Hematopoietic multipotent progenitor cell treated with erythropoietin and hydrocortisone succinate and interleukin-3 and kit ligand, for 6 days (in vitro differentiated cells): ENCODE measurements around the gene EPHB1.

ENCODE experiments used
- DNase-seq: peaks from one replicate; pipeline ENCODE4 v3.0.0-alpha.2; 2015

Gene EPHB1

GRCh38 chr3:134794950-134795745 is at the start of gene EPHB1:
Gene EPHB1, plus strand, starts transcription at chr3:134795260.
- peak; percentile 89 for DNase-seq

DNA sequence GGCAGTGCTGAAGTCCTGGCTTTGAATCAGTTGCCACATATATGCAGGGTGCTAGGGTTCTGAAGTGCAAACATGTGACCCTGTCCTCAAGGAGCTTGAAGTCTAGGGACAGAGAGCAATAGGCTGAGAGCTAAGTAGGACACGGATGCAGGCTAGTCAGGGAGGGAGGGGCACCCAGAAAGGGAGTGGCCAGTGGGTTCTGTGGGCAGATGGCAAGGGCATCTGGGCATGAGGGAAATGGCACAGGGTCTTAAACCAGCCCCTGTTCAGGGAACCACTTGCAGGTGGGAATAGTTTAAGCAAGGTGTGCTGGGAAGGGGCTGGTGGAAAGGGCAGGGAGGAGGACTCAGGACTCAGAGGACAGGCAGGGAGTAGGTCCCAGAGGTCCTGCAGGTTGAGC is 46.4 kb upstream of the EPHB1 start:
- DNase-seq, result no peak

- DNase-seq, result no peak
Observed at GRCh38 chr3:134749174-134749573, 45.9 kb upstream of the EPHB1 start.

DNA sequence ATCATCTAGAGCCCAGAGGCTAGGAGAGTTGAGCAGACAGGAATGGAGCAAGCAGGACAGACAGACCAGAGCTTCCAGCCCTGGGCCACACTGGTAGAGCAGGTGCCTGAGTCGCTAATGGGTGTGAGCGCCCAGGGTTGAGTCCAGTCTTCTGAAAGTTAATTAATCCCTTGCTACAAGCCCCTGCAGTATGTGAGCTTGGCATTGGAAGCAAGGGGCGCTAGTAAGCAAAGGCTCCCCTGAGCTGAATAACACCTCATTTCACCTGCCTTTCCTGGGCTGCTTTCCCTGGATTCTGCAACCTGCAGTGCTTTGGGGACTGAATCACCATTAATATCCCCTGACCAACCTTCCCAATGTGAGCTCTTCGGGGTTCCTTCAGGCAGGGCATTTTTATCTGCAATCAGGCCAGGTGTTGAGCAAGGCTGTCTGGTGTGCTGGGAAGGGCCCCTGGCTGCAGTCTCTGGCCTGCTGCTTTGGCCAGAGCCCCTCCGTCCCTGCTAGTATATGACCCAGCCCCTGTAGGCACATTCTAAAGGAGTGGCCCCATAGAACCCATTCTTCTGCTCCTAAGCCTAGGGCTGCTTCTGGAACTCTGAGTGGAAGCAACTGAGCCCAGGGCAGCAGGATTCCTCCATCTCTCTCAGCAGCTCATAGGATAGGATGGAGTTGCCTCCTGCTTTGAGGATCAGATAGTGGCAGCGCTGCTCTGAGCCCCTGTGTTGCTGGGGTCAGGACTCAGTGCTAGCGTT is 45.1 kb upstream of the EPHB1 start:
- DNase-seq, result no peak

DNA sequence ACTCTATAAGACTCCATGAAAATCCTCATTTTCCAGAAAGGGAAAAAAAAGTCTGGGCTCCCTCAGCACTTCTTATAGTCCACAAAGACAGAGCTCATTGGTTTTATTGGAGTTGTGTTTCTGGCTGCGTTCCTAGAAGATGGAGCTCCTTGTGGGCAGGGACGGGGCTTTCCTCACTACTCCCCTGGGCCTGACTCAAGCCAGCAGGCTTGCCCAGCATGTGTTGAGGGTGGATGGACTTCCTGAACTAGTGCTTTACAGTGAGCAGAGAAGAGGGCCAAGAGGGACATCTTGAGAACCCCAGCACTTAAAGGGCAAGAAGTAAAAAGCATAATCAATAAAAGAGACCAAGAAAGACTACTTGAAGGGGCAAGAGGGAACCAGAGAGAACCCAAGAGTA is 43.2 kb upstream of the EPHB1 start:
- no peak for DNase-seq

GRCh38 chr3:134752761-134753461 is 42.1 kb upstream of the EPHB1 start:
- DNase-seq, result no peak

DNA sequence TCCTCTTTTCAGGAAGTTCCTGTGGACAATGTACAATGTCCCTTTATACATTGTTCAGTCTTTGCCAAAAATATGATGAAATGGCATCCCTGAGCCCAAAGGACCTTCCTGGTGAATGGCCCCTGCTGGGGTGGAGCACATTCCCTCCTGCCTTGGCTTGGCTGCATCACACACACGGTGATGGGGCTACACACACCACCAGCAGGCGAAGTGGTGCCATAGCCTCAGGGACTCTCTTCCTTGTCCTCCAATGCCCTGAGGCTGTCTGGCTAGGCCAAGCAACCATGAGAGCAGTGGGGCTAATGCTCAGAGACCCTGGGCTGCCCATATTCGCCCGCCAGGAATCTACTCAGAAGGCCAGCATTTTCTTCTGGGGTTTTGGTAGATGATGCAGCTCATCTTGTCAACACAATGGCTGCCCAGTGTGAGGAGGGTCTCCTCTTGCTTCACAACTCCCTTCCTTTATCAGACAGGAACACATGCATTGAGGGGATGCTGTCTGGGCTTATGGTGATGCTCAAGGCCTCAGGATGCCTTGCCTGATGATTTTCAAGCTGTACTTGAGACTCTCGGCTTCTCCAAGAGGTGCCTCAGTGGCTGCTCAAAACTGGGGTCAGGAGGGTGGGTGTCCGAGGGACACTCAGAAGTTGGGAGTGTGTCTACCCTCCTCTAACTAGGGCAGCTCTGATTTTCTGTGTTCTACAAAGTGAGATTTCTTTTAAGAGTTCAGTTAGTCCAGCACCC is 40.9 kb upstream of the EPHB1 start:
- DNase-seq, result no peak

- peak; percentile 64 for DNase-seq
Observed at GRCh38 chr3:134754768-134755559, 40.1 kb upstream of the EPHB1 start.

- no peak for DNase-seq
Observed at GRCh38 chr3:134755821-134756220, 39.2 kb upstream of the EPHB1 start.

GRCh38 chr3:134757549-134758069 is 37.5 kb upstream of the EPHB1 start:
- DNase-seq, result no peak

DNA sequence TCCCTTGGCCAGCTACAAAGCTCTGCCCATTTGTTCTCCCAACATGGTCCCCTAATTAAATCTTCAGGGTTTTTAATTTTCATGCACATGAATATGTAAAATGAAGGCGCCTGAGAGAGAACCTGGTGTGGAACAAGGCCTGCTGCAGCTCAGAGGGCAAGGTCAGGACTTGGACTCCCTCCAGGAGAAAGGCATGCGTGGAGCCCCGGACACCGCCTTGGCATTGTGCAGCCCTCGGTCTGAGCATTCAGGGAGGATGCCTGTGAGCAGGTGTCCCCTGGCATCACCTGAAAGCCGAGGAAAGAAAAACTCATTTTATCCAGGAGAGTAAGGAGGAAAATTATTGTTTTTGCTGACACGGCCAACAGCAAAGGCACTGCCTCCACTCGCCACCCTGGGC is 33.8 kb upstream of the EPHB1 start:
- DNase-seq, result no peak

DNA sequence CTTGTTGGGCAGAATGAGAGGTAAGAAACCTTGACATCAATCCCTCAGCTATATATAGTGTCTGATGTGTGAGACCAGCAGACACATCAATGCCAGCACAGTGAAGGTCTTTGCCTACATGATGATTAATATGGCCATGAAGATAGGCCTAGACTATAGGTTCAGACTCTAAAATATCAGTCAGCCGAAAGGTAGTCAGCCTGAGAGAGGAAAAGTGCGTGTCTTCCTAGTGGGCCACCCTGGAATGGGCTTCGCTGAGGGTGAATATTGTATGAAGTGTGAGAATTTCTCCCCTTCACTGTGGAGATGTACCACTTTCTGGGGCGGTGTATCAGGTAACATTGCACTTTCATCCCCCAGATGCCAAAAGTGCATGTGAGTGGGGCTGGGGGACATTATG is 33.0 kb upstream of the EPHB1 start:
- DNase-seq, result no peak

DNA sequence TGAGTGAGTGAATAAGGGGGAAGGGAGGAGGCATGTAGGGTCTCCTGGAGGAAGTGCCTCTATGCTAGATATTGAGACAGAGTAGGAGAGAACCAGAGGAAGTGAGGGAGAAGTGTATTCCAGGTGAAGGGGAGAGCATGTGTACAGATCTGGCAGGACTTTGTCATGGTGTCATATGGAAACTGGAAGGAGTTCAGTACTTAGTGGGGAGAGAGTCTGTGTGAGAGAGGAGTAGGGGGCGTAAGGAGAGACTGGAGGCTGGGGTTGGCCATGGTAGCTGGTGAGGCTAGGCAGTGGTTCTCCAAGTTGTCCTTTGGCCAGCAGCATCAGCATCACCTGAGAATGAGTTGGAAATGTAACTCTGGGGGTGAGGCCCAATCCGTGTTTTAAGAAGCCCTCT is 29.6 kb upstream of the EPHB1 start:
- no peak for DNase-seq

GRCh38 chr3:134766290-134766689 is 28.8 kb upstream of the EPHB1 start:
- DNase-seq, result no peak

GRCh38 chr3:134768116-134768515 is 26.9 kb upstream of the EPHB1 start:
- DNase-seq, result no peak

DNA sequence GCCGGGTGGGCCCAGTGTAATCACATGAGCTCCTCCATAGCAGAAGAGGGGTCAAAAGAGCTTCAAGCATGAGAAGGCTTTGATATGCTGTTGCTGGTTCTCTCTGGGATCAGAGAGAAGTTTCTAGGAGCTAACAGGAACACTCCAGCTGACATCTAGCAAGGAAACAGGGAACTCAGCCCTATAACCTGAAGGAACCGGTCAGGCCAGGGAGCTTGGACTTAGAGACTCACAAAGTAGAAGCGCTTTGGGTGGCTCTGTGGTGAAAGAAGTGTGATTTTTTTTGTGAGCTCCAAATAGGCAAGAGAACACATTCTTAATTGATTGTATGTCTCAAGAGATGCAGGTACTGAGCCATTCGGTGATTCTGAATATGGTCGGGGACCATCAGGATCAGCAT is 26.2 kb upstream of the EPHB1 start:
- DNase-seq, result no peak

- DNase-seq, result no peak
Observed at GRCh38 chr3:134769287-134769868, 25.7 kb upstream of the EPHB1 start.

GRCh38 chr3:134772011-134772410 is 23.0 kb upstream of the EPHB1 start:
- no peak for DNase-seq

GRCh38 chr3:134772591-134772990 is 22.5 kb upstream of the EPHB1 start:
- DNase-seq, result no peak

- no peak for DNase-seq
Observed at GRCh38 chr3:134775831-134776230, 19.2 kb upstream of the EPHB1 start.

DNA sequence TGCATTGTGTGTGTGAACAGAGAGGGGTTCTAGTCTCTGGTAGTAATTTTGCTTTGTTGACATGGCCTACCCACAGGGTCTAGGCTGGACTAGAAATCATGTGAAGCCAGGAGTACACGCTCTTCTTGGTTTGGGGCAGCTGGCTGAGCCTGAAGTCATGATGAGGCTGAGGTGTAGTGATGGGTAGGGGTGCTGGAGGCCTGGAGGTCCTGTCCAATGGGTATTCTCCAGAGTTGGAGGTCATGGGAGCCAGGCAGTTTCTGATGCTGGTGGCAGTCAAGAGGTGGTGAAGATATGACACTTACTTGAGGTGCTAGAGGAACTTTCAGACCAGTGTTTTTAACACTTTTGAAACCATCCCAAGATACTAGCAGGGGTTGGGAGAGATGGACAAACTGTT is 18.5 kb upstream of the EPHB1 start:
- DNase-seq, result no peak

DNA sequence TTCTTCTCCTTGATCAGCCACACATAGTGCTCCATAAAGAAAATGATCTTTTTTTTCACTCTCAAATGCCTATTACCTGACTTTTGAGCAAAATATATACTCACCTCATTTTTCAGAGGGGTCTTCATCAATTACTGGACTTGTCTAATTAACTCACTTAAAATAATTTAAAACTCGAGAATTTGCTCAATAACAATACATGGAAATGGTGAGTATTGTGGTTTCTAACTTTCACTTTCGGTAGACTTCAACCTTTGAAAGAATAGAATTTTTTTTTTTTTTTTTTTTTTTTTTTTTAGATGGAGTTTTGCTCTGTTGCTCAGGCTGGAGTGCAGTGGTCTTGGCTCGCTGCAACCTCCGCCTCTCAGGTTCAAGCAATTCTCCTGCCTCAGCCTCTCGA is 17.7 kb upstream of the EPHB1 start:
- no peak for DNase-seq
